Glutamatergic neuron (in vitro differentiated cells): ENCODE measurements around the gene SRXN1. TPM values are rescaled to one million over a fixed set of nuclear protein-coding genes. Genes with fewer than 3 reads are reported as not detected.

Experiments
- DNase-seq: peaks from one replicate; pipeline ENCODE4 v3.0.0; 2022
- H3K27ac Mint-ChIP-seq: one replicate; pipeline ENCODE4 v1.8.0; 2020; ENCODE audit warnings: mild to moderate bottlenecking, mixed read lengths, inconsistent platforms; ENCODE audit not compliant: unreplicated experiment
- H3K27me3 Mint-ChIP-seq: one replicate; pipeline ENCODE4 v1.8.0; 2020; ENCODE audit warnings: mild to moderate bottlenecking, moderate library complexity, mixed read lengths, inconsistent platforms; ENCODE audit not compliant: unreplicated experiment
- H3K36me3 Mint-ChIP-seq: one replicate; pipeline ENCODE4 v1.8.0; 2020; ENCODE audit warnings: mild to moderate bottlenecking, mixed read lengths, inconsistent platforms; ENCODE audit not compliant: unreplicated experiment
- H3K4me1 Mint-ChIP-seq: one replicate; pipeline ENCODE4 v1.8.0; 2020; ENCODE audit warnings: mild to moderate bottlenecking, low read depth, mixed read lengths, inconsistent platforms; ENCODE audit not compliant: unreplicated experiment
- H3K4me3 Mint-ChIP-seq: one replicate; pipeline ENCODE4 v1.8.0; 2020; ENCODE audit warnings: mild to moderate bottlenecking, mixed read lengths, inconsistent platforms; ENCODE audit not compliant: unreplicated experiment
- H3K9me3 Mint-ChIP-seq: one replicate; pipeline ENCODE4 v1.8.0; 2020; ENCODE audit warnings: mild to moderate bottlenecking, moderate library complexity, mixed read lengths, inconsistent platforms; ENCODE audit not compliant: unreplicated experiment
- CTCF ChIP-seq: fragments of 200-600 bp; sonication (generic); IDR thresholded peaks from one replicate; pipeline ENCODE4 v1.5.0; 2021; ENCODE audit not compliant: partially characterized antibody, unreplicated experiment
- total RNA-seq: library from RNA; stranded (reverse); fragmentation: NEBNext Ultra II Directional; extraction: Animal tissue kit (Norgen Biotek cat#: 25700); gene quantifications from one replicate; pipeline ENCODE4 v1.2.1, GENCODE V29; 2021; ENCODE audit not compliant: unreplicated experiment

The SRXN1 gene
- total RNA-seq, 1 donor from 2014 or later = 6.3 TPM

- TF ChIP-seq CTCF = no peak
- Mint-ChIP-seq H3K9me3 (peaks cover 6% of the 10 kb centered on the region), H3K36me3 (peaks cover 9% of the 10 kb centered on the region), H3K27me3 (peaks cover 2% of the 10 kb centered on the region), H3K27ac (no peak overlapping the region), H3K4me1 (peaks cover 7% of the 10 kb centered on the region), H3K4me3 (no peak overlapping the region)
- no peak for DNase-seq
Measured at GRCh38 chr20:623704-624103, 29.3 kb downstream of the SRXN1 start.

- peaks cover 6% of the 10 kb centered on the region for H3K9me3 Mint-ChIP-seq
- peaks cover 7% of the 10 kb centered on the region for H3K4me1 Mint-ChIP-seq
- peaks cover 2% of the 10 kb centered on the region for H3K27me3 Mint-ChIP-seq
- no peak overlapping the region for H3K27ac Mint-ChIP-seq
- no peak for TF ChIP-seq CTCF
- H3K36me3 Mint-ChIP-seq = peaks cover 14% of the 10 kb centered on the region
- no peak for DNase-seq
- H3K4me3 Mint-ChIP-seq = no peak overlapping the region
Measured at GRCh38 chr20:623021-623420, 30.0 kb downstream of the SRXN1 start.

GRCh38 chr20:622161-622560 lies 30.8 kb downstream of the SRXN1 start:
- H3K27ac Mint-ChIP-seq = no peak overlapping the region

GRCh38 chr20:621125-621756 lies 31.8 kb downstream of the SRXN1 start:
- H3K27me3 Mint-ChIP-seq = peaks cover 2% of the 10 kb centered on the region
- H3K9me3 Mint-ChIP-seq = peaks cover 4% of the 10 kb centered on the region
- TF ChIP-seq CTCF = no peak
- H3K4me1 Mint-ChIP-seq = peaks cover 7% of the 10 kb centered on the region
- H3K4me3 Mint-ChIP-seq = no peak overlapping the region
- no peak overlapping the region for H3K27ac Mint-ChIP-seq
- no peak for DNase-seq
- peaks cover 22% of the 10 kb centered on the region for H3K36me3 Mint-ChIP-seq

More at GRCh38 chr20:622161-622560, 30.8 kb downstream of the SRXN1 start:
- peaks cover 22% of the 10 kb centered on the region for H3K36me3 Mint-ChIP-seq
- no peak overlapping the region for H3K4me3 Mint-ChIP-seq
- H3K4me1 Mint-ChIP-seq = peaks cover 7% of the 10 kb centered on the region
- H3K27me3 Mint-ChIP-seq = peaks cover 2% of the 10 kb centered on the region
- DNase-seq = no peak
- no peak for TF ChIP-seq CTCF
- peaks cover 7% of the 10 kb centered on the region for H3K9me3 Mint-ChIP-seq

GRCh38 chr20:620246-620645 lies 32.8 kb downstream of the SRXN1 start:
- no peak overlapping the region for H3K27ac Mint-ChIP-seq
- H3K27me3 Mint-ChIP-seq = peaks cover 2% of the 10 kb centered on the region
- TF ChIP-seq CTCF = no peak

More at GRCh38 chr20:620246-620645, 32.8 kb downstream of the SRXN1 start:
- Mint-ChIP-seq H3K4me3 (no peak overlapping the region), H3K4me1 (peaks cover 6% of the 10 kb centered on the region), H3K9me3 (peaks cover 4% of the 10 kb centered on the region), H3K36me3 (peaks cover 22% of the 10 kb centered on the region)
- DNase-seq = no peak
